NCI-H345 (cell line): ENCODE data around the gene SH3PXD2A.
A peak's percentile ranks its signal among the peaks of the same experiment; 100 is the strongest.
"Not testable (repeated sequence)": the region's sequence is repeated elsewhere in the genome, so short reads cannot be mapped to it uniquely, and the experiment has no call there.

Source experiments
- DNase-seq: peaks from one replicate; lab custom pipeline; 2025; lab: John Stamatoyannopoulos, UW

The SH3PXD2A gene

DNA sequence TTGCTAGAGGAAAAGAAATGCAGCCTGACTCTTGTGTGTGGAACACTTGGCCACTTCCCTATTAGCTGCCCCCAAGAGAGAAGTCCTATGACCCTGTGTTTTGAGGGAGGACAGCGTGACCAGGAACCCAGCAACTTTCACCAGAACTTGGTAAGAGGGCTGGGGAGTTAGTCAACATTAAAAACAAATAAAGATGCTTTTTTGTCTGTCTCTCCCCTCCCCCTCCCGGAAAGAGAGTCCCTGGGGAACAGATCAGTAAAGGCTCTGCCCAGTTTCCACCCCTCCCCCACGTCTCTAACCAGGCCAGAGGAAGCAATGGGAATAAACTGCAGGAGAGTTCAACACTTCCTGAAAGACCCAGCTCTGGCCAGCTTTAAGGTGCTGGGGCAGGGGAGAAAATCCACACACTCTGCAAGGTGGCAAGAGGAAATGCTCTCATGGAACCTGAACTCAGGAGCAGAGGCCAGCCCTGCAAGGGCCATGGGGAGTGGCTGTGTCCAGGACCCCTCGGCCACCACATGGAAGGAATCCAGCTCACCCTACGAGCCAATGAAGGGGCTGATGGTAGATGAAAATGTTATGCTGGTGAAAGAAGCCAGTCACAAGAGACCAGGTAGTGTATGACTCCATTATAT is 21.5 kb downstream of the SH3PXD2A start:
- peak; percentile 31 for DNase-seq

DNA sequence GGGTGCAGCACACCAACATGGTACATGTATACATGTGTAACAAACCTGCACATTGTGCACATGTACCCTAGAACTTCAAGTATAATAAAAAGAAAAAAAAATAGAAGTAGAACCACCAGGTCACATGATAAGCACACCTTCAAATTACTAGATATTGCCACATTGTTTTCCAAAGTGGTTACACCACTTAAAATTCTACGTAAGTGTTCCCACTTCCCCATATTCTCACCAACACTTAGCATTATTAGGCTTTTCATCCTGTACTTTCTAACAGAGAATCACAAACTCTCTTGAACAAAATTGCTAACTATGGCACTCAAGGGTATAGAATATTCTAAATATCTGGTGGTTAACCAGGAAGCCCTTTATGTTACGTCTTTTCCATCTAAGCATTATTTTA is 22.6 kb downstream of the SH3PXD2A start:
- no peak for DNase-seq

DNA sequence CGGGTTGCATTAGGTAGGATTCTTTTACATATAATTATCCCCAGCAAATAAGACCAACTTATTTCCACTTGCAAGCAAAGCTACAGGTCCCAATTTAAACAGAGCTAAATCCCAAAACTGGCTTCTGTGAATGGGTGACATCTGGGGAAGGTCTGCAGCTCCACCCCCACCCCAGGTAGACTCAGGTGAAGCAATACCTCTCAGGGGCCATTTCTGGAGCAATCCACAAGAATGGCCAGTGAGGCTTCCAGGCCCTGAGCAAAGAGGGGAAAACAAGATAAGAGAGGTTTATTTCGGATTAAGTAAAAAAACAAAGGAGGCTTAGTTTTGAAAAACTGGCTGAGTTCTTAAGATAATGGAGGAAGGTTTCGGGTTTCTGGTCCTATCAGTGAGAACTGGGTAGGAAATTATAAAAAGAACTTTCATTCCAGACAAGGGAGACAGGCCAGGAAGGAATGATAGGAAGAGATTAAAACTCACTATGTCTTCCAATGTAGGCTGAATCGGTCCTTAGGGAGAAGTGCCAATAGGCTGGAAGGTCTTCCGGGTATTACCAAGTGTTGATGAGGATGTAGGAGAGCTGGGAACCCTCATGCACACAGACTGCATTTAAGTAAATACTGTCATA is 25.4 kb downstream of the SH3PXD2A start:
- DNase-seq: no peak

DNA sequence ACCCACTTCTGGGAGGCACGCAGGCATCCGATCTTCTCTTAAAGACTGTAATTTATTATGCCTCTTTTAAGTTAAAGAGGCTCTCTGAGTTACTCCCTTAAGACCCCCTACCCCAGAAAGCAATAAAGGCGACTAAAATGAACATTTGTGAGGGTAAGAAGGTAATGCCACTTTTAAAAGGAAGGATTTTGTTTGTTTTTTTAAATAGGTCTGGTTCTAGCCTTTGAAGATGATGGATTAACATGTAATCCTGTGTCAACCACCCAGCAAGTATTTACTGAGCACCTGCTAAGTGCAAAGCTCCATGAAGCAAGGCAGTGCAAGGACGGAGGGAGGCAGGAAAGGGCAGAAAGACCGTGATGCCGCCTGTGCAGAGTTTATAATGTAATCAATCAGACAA is 26.1 kb downstream of the SH3PXD2A start:
- no peak for DNase-seq

DNA sequence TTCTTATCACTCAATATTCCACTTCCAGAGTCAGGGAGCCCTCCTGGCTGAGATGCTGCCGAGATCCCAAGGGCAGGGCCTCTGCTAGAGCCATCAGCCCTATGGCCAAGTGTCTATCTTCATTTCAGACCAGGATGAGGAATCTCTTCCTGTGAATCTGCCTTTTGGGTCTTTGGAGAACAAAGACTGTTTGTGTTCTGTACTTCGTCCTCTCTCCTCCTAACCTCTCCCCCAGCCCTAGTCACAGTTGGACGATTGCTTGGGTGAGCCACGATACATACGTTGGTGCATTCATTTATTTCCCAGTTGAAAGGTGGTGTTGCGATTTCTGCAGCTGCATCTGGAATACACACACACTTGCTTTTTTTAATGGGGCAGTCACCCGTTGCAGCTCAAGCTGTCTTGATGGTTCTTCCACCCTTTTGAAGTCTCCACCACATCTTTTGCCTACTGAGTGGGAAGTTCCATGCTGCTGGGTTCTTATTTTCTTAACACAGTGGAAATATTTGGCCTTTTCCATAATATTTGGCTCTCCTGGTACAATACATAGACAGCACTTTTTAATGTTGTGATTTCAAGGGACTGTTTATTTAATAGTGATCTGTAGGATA is 26.7 kb downstream of the SH3PXD2A start:
- no peak for DNase-seq

DNA sequence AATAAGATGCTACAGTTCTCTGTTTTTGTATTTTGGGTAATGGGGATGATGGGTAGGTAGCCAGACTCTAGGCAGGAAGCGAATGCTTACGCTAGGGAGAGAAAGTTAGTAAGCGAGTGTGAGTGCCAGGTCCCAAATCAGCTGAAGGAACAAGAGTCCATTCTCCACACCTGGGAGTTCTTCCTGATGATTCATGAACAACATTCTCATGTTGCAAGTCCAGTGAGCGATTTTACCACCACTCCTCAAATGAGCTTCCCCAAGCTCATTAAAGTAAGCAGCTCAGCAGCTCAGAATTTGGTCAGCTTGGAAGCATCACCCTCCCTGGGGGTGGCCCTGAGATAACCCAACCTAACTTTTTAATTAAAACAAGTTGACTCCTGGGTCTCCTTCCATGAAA is 27.3 kb downstream of the SH3PXD2A start:
- DNase-seq: no peak

DNA sequence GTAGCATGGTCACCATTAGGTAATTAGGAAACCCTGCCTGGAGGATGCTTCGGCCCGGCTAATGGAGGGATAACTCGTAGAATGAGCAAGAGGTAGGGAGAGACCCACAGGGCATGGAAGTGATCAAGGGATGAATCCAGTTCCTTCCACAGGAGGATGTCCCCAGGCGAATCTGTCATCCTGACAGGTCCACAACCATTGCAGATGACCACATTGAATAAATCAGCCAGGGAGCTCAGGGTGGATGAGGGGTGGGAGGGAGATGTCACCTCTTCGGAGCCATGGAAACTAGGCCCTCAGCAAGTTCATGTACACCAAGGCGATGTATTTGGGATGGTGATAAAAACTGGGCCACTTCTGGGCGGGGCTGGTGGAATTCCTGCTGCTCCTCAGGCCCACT is 28.5 kb downstream of the SH3PXD2A start:
- no peak for DNase-seq

DNA sequence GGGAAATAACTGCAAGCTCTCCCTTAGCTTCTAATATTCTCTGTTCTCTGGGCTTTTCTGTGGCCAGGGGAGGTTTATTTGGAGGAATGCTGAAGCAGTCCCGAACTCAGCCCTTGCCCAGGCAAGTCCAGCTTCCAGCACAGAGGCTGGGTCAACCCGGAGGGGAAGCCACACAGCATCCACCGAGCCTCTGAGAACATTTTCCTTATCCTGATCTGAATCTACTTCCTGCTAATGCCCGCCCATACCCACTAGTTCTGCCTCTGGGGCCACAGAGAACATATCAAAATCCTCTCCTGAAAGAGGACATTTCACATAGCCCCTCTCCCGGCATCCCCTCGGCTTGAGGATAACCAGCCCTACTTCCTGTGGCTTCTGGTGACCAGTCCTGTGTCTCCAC is 31.1 kb downstream of the SH3PXD2A start:
- DNase-seq: no peak

DNA sequence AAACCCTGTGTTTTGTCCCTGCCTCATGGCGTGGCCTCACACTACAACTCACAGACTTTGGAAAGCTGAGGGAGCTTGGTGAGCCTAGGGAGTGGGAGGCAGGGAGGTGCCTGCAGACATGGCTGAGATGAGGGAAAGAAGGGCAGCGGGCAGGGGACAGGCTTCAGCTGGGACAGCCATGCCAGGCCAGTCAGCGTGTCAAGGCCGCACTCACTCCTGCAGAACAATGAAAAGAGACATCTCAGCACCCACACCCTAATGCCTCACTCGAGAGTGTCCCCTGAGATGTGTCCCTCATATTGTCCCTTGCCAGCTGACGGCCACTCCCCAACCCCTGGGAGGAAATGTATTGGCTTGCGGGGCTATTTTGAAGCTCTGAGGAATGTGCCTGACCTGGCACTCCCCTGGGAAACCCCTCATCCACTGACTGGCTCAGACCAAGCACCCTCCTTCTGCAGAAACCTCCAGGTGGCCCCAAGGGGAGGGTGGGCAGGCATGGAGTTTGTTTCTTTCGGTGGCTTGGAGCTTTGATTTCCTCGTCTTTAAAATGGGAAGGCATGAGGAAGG is 31.6 kb downstream of the SH3PXD2A start:
- DNase-seq: no peak

DNA sequence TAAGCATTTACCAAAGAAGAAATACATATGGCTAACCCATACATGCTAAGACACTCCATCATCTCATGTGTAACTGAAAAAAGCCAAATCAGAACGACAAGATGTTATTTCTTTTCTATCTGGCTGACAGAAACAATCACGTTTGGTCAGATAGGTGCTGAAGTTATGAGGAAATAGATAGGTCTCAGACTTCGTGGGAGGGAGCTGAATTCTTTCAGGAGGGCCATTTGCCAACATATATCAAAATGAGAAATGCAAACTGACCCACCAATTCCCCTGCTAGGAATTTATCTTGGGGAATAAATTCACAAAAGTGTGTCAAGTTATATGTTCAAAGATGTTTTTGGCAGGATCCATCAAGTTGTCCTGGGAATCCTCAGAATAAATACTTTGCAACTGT is 32.6 kb downstream of the SH3PXD2A start:
- no peak for DNase-seq

DNA sequence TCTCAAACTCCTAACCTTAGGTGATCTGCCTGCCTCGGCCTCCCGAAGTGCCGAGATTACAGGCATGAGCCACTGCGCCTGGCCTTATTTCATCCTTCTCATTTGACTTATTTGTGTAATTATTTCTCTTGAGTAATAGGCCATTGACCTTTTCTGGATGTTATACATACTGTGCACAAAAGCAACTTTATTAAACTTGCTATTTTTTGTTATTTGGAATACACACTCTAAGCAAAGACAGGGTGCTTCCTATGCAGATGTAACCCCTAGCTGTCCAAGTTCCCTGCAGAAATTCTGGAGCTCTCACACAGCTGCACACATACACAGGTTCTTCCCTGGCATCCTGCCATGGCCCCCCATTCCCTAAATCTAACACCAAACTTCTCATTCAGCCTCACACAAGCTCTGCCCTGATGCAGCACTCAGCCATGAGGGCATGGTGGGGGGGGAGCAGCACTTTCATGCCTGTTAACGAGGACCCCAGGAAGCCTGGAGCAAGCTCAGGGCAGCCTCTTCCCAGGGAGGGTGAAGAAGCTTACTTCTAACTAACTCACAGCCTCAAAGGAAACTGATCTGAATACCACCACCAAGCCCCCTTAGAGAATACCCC is 33.2 kb downstream of the SH3PXD2A start:
- DNase-seq: no peak

DNA sequence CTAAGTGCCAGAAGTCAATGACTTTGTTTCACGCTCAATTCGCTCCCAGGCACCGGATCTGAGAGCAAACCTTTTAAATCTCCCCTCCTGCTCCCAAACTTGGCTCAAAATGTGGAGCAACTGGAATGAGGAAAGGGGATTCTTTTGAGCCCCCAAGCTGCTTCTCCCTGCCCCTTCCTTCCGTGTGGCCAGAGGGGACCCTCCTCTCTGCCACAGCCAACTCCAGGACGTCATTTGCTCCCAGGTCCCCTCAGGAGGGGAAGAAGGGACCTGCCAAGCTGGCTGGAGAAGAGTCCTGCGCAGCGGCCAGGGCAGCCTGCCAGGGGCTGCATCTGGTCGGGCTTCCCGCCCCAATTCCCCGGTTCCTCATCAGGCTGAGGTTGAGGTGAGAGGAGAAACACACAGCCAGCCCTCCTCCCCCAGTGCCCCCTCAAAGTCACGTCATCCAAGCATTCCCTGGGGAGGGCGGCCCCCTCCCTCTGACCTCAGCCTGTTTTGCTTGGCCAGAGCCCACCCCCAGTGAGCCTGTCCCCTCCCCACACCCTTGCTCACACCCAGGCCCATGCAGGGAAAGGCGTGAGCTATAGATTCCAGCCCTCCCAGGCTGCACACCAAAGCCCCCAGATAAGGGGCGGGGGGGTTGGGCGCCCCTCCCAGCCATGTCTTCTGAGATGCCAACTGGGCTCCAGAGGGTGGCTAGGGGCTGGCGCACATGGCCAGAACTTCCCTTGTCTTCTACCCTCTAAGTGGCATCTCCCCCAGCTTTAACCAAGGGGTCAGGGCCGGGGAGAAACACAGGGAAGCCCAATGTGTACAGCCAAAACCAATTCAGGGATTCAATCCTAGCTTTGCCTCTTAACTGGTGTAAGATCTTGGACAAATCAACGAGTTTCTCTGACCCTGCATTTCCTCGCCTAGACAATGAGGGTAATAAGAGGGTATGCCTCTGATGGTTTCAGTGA is 35.0 kb downstream of the SH3PXD2A start:
- peak; percentile 53 for DNase-seq

DNA sequence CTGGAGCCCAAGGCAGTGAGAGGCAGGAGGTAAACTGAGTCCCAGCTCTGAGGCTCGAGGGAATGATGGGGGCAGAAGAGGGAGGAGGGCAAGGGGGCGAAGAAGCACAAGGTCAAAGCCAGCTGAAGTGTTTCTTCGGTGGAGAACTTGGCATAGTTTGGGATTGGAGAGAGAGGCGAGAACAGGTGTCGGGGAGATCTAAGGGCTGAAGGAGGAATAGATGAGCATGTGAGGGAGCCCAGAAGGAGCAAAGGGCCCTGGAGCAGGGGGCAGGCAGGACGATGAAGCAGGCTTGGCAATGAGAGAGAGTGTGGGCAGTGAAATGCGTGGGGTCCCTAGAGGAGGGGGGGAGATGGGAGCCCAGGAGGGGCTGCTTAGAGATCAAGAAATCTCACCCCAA is 35.9 kb downstream of the SH3PXD2A start:
- DNase-seq: no peak

DNA sequence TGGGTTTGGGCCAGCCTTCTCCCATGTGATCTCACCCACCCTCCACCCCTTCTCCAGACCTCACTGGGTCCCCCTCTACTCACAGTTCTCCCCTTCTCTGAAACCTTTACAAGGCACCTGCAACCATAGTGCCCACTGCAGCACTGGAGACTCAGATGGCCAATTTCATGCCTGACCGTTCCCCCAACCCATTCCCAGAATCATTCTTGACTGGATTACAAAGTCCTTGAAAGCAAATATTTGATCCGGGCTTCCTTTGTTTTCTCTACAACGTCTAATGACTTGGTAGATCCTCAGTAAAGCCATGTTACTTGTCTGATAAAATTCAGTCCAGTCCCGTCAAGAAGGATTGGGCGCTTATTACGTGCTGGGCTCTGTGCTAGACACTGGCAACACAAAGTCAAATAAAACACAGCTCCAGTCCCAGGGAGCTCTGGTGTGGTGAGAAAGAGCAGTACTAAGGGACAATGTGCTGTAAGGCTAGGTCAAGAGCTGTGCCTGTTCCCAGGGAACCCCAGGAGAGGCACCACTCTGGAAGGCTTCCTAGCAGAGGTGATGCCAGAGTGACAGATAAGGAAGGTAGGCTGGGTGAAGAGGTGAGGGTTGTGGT is 36.5 kb downstream of the SH3PXD2A start:
- no peak for DNase-seq

DNA sequence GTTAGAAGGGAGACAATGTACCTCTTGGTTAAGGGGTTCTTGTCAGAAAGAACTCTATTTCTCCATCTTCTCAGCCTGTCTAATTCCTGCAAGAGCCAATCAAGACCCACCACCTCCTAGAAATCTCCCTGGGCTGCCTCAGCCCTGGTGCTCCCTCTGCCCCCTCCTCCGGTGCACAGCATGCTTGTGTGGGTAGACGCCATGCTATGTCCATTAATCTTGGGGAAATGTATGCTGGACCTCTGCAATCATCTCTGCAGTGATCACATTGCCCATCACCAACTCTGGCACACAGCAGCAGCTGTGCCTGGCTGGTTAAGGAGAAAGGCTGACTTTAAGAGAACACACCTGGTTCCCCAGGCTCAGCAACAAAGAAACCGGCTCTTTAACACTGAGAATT is 37.3 kb downstream of the SH3PXD2A start:
- no peak for DNase-seq

DNA sequence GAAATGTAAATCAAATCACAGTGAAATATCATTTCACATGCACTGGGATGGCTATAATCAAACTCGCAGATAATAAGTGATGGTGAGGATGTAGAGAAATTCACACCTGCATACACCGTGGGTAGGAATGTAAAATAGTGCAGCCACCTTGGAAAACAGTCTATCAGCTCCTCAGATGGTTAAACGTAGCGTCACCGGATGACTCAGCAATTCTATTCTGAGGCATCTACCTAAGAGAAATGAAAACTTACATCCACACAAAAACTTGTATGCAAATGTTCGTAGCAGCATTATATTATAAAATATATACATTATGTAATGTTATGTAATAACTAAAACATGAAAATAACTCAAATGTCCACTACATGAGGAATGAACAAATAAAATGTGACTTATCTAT is 38.9 kb downstream of the SH3PXD2A start:
- DNase-seq: no peak

DNA sequence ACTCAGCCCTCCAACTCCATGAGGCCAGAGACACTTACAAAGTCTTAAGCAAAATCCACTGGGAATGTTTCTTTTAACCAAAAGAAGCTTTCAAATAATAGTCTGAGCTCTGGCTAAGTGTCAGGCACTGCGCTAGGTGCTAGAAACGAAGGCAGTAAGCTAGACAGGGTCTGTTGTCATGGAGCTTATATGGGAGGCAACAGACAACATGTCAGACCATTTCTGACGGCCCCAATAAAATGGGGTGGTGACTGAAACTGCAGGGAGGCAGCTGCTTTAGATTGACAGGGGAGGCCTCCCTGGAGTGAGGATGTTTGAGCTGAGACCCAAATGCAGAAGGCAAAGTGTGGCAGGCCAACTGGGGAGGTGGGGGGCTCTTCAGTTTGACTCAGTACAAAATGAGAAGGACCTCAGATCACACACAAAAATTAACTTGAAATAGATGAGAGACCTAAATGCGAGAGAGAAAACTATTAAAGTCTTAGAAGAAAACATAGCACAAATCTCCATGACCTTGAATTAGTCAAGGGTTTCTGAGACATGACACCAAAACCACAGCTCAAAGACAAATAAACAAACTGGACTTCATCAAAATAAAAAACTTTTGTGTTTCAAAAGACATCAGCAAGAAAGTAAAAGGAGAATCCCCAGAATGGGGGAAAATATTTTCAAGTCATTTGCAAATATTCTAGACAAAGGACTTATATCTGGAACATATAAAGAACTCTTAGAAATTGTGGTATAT is 40.6 kb downstream of the SH3PXD2A start:
- DNase-seq: no peak

DNA sequence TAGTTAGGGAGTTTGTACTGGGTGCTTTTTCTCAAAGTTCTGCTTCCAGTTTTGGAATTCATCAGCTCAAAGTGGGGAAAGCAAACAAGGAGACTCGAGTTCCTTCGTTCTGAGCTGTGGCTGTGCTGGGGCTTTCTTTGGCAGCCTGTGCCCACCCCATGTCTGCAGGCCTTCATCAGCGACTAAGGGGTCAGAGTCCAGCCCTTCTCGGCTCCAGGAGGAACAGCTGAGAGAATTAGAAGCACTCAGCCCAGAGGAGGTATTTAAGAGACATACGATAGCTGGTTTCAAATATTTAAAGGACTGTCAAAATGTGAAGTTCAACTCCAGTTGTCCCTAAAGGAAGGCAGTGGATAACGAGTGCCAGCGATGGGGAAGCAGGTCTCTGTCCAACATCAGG is 41.3 kb downstream of the SH3PXD2A start:
- DNase-seq: no peak

DNA sequence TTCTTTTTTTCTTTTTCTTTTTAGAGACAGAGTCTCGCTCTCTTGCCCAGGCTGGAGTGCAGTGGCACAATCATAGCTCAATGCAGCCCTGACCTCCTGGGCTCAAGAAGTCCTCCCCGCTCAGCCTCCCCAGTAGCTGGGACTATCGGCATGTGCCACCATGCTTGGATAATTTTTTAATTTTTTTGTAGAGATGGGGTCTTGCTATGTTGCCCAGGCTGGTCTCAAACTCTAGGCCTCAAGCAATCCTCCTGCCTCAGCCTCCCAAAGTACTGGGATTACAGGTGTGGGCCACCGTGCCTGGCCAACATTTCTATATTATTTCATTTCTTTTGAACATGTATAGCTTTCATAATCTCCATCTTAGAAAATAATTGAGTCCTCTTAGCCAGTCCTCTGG is 42.1 kb downstream of the SH3PXD2A start:
- DNase-seq: not testable (repeated sequence)

DNA sequence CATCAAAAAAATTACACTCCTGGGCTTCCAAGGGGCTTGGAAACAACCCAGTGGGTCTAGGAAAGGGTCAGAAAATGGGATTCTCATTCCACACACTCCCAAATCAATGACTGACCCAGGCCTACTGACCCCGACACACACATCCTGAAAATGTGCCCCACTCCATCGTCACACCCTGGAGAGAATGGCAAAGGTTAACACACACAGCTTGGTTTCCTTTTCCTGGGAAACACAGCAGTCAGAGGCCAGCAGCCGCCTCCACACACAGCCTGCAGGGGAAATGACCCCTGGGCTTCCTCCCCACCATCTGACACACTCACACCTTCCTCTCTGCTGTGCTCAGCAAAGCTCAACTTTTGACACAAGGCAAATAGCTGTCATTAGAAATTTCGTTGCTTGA is 42.9 kb downstream of the SH3PXD2A start:
- DNase-seq: no peak

DNA sequence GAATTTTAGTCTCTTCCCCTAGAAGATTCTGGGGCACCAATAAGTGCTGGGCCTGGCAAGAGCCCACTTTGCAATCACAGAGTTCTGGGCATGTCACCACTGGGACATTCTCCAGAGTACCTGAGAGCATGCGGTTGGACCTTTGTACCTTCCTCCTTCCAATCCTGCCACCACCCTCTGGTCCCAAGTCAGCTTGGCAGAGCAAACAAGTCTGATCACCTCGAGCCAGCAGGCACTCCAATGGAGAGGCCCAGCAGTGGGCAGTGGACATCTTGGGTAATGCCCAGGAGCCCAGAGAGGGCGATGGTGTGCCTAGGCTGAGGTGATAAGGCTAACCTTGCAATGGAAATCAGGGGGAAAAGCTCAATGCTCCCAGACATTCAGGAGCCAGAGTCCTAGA is 43.4 kb downstream of the SH3PXD2A start:
- no peak for DNase-seq
